ENCODE results near the gene AFF1. TPM values are rescaled to one million over a fixed set of nuclear protein-coding genes. Genes with fewer than 3 reads are reported as not detected.
A peak's percentile ranks its signal among the peaks of the same experiment; 100 is the strongest.

The AFF1 gene
- total RNA-seq, 4 donors from 2014 or later, result 155 to 238 (median 192) TPM

GRCh38 chr4:86946868-86947500 lies 12.2 kb downstream of the AFF1 start:
- 72 to 74% methylated on average over 3 of the region's 3 CpGs for WGBS, 2 donors
- Histone ChIP-seq H3K4me3 (replicated peaks in 1 of 3) (no peak overlapping the region), H3K27me3 (no peaks in the 10 kb centered on the region), H3K9me3 (no peaks in the 10 kb centered on the region), H3K4me1 (peaks cover 25 to 43% of the 10 kb centered on the region in 2 donors), H3K27ac (peak overlapping the region in 1 of 3 donors; percentile 31), H3K36me3 (no peaks in the 10 kb centered on the region)
- no peak for TF ChIP-seq POLR2A (IDR thresholded peaks at IDR 0.05)
- TF ChIP-seq CTCF (IDR thresholded peaks at IDR 0.05), result no peak
- intact Hi-C loops (cut with DNase I), result no loop called here
- no peak for DNase-seq

- no peaks in the 10 kb centered on the region for H3K36me3 ChIP-seq
- 9 to 11% methylated on average over 1 of the region's 1 CpG for WGBS, 2 donors
- no peak for DNase-seq
- H3K27ac ChIP-seq, result peak overlapping the region in 1 of 3 donors; percentile 31
- TF ChIP-seq CTCF (IDR thresholded peaks at IDR 0.05) (no peak), POLR2A (IDR thresholded peaks at IDR 0.05) (no peak)
- no peaks in the 10 kb centered on the region for H3K9me3 ChIP-seq
- H3K4me3 ChIP-seq (replicated peaks in 1 of 3), result no peak overlapping the region
- H3K27me3 ChIP-seq, result no peaks in the 10 kb centered on the region
- peaks cover 25 to 37% of the 10 kb centered on the region in 2 donors for H3K4me1 ChIP-seq
- intact Hi-C loops (cut with DNase I), result no loop called here
Measured at GRCh38 chr4:86947501-86948120, 12.8 kb downstream of the AFF1 start.

GRCh38 chr4:86948276-86948675 lies 13.5 kb downstream of the AFF1 start:
- peaks cover 25 to 33% of the 10 kb centered on the region in 2 donors for H3K4me1 ChIP-seq
- no peaks in the 10 kb centered on the region for H3K36me3 ChIP-seq
- H3K27ac ChIP-seq, result no peak overlapping the region
- WGBS, 2 donors, result 70 to 82% methylated on average over 1 of the region's 1 CpG
- H3K27me3 ChIP-seq, result no peaks in the 10 kb centered on the region
- no peak for DNase-seq
- H3K9me3 ChIP-seq, result no peaks in the 10 kb centered on the region
- H3K4me3 ChIP-seq (replicated peaks in 1 of 3), result no peak overlapping the region
- TF ChIP-seq POLR2A (IDR thresholded peaks at IDR 0.05), result no peak
- TF ChIP-seq CTCF (IDR thresholded peaks at IDR 0.05), result no peak
- intact Hi-C loops (cut with DNase I), result no loop called here

GRCh38 chr4:86950831-86951525 lies 16.2 kb downstream of the AFF1 start:
- Histone ChIP-seq H3K4me1 (peaks cover 17 to 21% of the 10 kb centered on the region in 2 donors), H3K9me3 (no peaks in the 10 kb centered on the region), H3K27ac (no peak overlapping the region), H3K27me3 (no peaks in the 10 kb centered on the region), H3K36me3 (no peaks in the 10 kb centered on the region), H3K4me3 (replicated peaks in 1 of 3) (no peak overlapping the region)
- DNase-seq, result no peak
- 74 to 79% methylated on average over 10 of the region's 10 CpGs for WGBS, 2 donors
- intact Hi-C loops (cut with DNase I), result no loop called here
- TF ChIP-seq POLR2A (IDR thresholded peaks at IDR 0.05) (no peak), CTCF (IDR thresholded peaks at IDR 0.05) (no peak)

Data from thyroid gland (tissue), 4 donors.